Brain microvascular endothelial cell (primary cell): ENCODE data around the gene PRKN.

ENCODE experiments used
- DNase-seq: peaks from one replicate; pipeline ENCODE4 v3.0.0-alpha.2; 2020
- H3K27ac ChIP-seq: fragments of 250-450 bp; sonication (Bioruptor Pico); 2 replicates; pipeline ENCODE4 v1.5.1; 2020; ENCODE audit warnings: mild to moderate bottlenecking, moderate library complexity
- H3K27me3 ChIP-seq: fragments of 250-450 bp; sonication (Bioruptor Pico); replicated peaks from 2 replicates; pipeline ENCODE4 v1.5.1; 2020; ENCODE audit warnings: mild to moderate bottlenecking
- H3K36me3 ChIP-seq: fragments of 250-450 bp; sonication (Bioruptor Pico); replicated peaks from 2 replicates; pipeline ENCODE4 v1.5.1; 2020; ENCODE audit warnings: mild to moderate bottlenecking
- H3K4me3 ChIP-seq: 2 replicates; pipeline ENCODE4 v1.5.1; 2011; ENCODE audit warnings: low read depth, mild to moderate bottlenecking, control low read depth, low read length, moderate library complexity
- in situ Hi-C: cut with HindIII; loops from 2 replicates; pipeline ENCODE4 v1.10.0; 2017; ENCODE audit warnings: low sequenced_read_pairs, low pct_ligation_motif_present
- TF ChIP-seq, protein P1 (sequence below): IDR thresholded peaks from 2 replicates; pipeline ENCODE4 v1.5.1; 2011; ENCODE audit warnings: low read depth, mild to moderate bottlenecking, moderate library complexity, low read length, control low read depth, inconsistent platforms; ENCODE audit errors: missing control alignments

PRKN gene

DNA sequence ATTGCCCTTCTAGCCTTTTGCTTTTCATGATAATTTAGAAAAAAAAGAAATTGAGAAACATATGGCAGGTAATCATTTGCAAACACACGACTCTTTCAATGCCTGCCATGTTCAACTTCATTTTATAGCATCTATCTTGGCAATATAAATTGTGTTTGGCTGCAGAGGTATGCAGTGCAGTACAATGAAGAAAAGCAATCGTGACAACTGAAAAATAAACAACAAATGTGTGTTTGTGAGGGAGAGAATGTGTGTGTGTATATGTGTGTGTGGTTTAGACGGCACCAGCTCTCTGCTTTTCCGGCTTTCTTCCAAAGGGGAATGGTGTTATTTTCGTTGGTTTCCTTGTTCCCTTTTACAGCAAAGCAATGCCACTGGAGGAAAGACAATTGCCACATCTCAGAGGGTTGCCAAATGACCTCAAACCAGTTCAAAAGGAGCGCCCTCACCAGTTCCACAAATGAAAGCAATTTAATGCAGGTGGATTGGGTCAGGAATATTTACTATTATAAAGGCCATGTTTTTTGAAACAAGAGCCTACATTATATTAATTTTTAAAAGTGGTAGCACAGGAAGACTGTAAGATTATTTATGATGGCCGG lies 587.2 kb downstream of the PRKN start:
- no peaks in the 10 kb centered on the region for H3K27me3 ChIP-seq
- in situ Hi-C loops, result no loop called here
- no peaks in the 10 kb centered on the region for H3K36me3 ChIP-seq
- TF ChIP-seq, protein P1, sequence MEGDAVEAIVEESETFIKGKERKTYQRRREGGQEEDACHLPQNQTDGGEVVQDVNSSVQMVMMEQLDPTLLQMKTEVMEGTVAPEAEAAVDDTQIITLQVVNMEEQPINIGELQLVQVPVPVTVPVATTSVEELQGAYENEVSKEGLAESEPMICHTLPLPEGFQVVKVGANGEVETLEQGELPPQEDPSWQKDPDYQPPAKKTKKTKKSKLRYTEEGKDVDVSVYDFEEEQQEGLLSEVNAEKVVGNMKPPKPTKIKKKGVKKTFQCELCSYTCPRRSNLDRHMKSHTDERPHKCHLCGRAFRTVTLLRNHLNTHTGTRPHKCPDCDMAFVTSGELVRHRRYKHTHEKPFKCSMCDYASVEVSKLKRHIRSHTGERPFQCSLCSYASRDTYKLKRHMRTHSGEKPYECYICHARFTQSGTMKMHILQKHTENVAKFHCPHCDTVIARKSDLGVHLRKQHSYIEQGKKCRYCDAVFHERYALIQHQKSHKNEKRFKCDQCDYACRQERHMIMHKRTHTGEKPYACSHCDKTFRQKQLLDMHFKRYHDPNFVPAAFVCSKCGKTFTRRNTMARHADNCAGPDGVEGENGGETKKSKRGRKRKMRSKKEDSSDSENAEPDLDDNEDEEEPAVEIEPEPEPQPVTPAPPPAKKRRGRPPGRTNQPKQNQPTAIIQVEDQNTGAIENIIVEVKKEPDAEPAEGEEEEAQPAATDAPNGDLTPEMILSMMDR, result no peak
- no peak for DNase-seq
- H3K27ac ChIP-seq, result no peak overlapping the region
- H3K4me3 ChIP-seq, result no peak overlapping the region

DNA sequence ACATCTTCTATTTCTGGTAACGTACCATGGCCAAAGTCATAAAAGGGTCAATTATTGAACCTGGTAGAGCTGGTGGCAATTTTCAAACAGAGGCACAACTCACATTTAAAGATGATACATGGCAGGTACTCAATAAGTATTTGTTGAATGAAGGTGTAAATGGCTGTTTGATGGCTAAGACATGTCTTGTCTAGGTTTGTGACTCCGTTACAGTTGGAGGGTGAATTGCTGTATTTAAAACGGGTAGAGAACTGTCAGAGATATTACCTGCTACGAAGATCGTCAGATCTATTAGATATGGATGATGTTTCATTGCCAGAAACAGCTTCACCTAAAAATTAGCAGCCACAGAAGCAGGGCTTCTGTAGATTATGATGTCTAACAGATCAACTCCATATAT lies 601.9 kb downstream of the PRKN start:
- Histone ChIP-seq H3K4me3 (no peak overlapping the region), H3K27ac (no peak overlapping the region), H3K36me3 (no peaks in the 10 kb centered on the region), H3K27me3 (no peaks in the 10 kb centered on the region)
- no peak for DNase-seq
- in situ Hi-C loops, result no loop called here
- TF ChIP-seq, protein P1, result no peak

DNA sequence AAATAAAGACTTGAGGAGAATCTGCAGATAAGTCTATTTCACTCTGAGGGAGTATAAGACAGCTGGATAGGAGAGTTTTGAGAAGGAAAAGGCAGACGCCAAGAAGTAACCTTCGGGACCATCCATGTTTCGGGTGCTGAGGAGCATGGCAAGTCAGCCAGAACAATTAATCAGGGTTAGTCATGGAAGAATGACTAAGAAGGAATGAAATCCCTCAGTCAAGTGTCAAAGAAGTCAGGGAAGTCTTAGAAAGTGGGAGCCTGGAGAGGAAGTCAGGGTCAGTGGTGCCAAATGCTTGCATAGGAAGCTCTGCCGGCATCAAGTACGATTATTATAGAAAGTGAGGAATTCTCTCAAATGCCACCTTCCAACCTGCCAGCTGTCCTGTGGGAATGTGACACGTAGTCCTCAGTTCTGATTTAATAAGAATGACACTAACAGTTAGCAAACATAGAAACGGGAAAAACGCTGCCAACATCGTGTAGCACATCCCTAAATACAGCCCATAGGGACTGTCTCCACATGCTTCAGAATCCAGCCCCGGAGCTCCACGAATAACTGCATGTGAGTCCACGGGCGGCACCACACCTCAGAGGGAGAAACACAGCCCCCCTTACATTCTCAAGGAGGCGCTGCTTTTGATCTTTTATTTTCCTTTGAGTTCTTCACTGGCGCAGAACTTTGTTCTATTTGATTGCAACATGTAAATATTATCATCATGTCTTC lies 602.7 kb downstream of the PRKN start:
- no peak overlapping the region for H3K27ac ChIP-seq
- H3K27me3 ChIP-seq, result no peaks in the 10 kb centered on the region
- no peaks in the 10 kb centered on the region for H3K36me3 ChIP-seq
- in situ Hi-C loops, result no loop called here
- no peak overlapping the region for H3K4me3 ChIP-seq
- no peak for DNase-seq
- TF ChIP-seq, protein P1, result no peak

DNA sequence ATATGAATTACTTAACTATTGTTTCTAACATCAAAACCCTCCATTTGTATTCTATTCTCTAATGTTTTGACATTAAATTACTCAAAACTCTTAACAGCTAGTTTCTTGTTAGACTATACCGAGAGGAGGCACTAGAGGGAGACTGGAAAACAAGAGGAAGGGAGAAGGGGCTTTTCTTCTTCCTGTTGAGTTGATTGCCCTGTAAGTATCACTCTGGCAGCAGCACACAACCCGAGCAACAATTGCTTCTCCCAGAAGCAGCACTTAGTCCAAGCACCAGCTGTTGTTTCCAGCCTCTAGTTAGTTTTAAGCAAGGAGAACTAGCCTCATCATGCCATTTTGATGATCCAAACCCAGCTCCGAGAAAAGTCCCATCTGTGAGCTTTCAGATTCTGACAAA lies 603.8 kb downstream of the PRKN start:
- in situ Hi-C loops, result no loop called here
- TF ChIP-seq, protein P1, result peak; percentile 55
- Histone ChIP-seq H3K36me3 (no peaks in the 10 kb centered on the region), H3K4me3 (no peak overlapping the region), H3K27me3 (no peaks in the 10 kb centered on the region), H3K27ac (no peak overlapping the region)
- DNase-seq, result no peak

DNA sequence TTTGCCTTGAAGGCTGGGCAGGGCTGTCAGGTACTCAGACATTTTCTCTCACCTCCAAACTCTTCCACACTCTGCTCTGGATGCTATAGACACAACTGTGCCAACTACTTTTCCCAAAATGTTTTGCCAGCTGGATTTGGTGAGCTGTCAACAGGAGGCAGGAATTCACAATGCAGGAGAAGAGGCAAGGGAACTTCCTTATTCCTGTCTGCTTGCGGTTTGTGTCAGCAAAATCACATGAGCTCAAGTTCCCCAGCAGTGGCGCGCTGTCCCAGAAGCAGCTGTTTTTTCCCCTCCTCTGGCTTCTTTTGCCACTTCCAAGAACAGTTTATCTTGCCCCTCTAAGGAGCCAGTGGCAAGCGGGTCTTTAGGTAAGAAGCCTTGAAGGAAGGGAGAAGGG lies 608.2 kb downstream of the PRKN start:
- TF ChIP-seq, protein P1, result peak; percentile 45
- DNase-seq, result peak; percentile 56
- Histone ChIP-seq H3K27ac (no peak overlapping the region), H3K4me3 (no peak overlapping the region), H3K27me3 (no peaks in the 10 kb centered on the region), H3K36me3 (no peaks in the 10 kb centered on the region)
- in situ Hi-C loops, result no loop called here
